ES-I3 (cell line): ENCODE results near the gene MSTN.
"Not testable (repeated sequence)": the region's sequence is repeated elsewhere in the genome, so short reads cannot be mapped to it uniquely, and the experiment has no call there.

Experiments
- H3K36me3 ChIP-seq: 2 replicates; pipeline ENCODE4 v1.6.1; 2013; ENCODE audit warnings: mild to moderate bottlenecking, low read length, control low read depth, moderate library complexity; ENCODE audit not compliant: insufficient read depth
- H3K4me1 ChIP-seq: 2 replicates; pipeline ENCODE4 v1.6.1; 2013; ENCODE audit warnings: mild to moderate bottlenecking, control low read depth, low read length; ENCODE audit not compliant: insufficient read depth
- H3K9ac ChIP-seq: 2 replicates; pipeline ENCODE4 v1.6.1; 2013; ENCODE audit warnings: low read depth, mild to moderate bottlenecking, low read length, moderate library complexity
- H3K9me3 ChIP-seq: 2 replicates; pipeline ENCODE4 v1.6.1; 2013; ENCODE audit warnings: mild to moderate bottlenecking, low read length, moderate library complexity; ENCODE audit not compliant: control insufficient read depth, insufficient read depth

The MSTN gene

DNA sequence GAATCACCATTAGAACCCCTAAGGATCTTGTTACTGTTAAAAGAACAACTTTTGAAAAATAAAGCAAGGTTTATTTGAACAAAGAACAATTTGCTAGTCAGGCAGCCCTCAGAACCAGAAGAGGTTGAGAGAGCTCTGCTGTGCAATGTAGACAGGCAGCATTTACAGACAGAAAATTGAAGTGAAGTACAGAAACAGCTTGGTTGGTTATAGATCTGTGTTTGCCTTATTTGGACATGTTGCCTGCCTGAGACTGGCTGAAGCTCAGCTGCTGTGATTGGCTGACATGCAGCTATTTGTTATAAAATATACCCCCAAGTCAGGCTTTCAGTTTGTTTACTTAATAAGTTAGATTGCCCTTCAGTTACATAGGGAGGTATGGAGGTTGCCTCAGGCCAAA is 12.5 kb downstream of the MSTN start:
- no peaks in the 10 kb centered on the region for H3K36me3 ChIP-seq
- no peaks in the 10 kb centered on the region for H3K9me3 ChIP-seq
- H3K9ac ChIP-seq, result no peak overlapping the region
- no peaks in the 10 kb centered on the region for H3K4me1 ChIP-seq

- Histone ChIP-seq H3K4me1 (no peaks in the 10 kb centered on the region), H3K9ac (no peak overlapping the region), H3K36me3 (no peaks in the 10 kb centered on the region), H3K9me3 (no peaks in the 10 kb centered on the region)
Measured at GRCh38 chr2:190044866-190045265, 17.7 kb downstream of the MSTN start.

DNA sequence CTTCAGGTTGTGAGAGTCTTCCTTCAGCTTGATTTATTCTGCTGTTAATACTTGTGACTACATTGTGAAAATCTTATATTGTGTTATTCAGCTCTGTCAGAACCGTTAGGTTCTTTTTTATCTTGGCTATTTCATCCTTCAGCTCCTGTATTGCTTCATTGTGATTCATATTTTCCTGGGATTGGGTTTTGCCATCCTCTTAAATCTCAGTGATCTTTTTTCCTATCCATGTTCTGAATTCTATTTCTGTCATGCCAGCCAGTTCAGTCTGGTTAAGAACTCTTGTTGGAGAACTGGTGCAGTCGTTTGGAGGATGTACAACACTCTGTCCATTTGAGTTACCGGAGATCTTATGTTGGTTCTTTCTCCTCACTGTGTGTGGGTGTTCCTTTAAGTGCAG is 19.1 kb downstream of the MSTN start:
- Histone ChIP-seq H3K4me1 (no peaks in the 10 kb centered on the region), H3K9me3 (no peaks in the 10 kb centered on the region), H3K9ac (no peak overlapping the region), H3K36me3 (no peaks in the 10 kb centered on the region)

DNA sequence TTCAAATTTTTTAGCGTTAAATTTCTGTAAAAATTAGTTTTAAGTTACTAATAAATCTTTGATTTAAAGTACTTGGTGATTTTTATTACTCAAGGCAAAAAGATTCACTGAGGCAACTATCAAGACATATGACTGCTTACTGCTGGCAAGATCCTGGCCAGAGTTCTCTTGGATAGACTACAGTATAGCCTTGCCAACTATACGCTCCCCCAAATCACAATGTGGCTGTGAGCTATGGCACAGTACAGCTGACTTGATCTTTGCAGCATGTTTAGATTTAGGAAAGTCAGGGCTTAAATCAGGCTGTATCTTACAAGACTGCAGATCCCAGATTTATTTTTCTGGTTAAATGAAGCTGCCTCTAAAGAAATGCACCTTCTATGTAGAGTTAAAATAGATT is 26.5 kb downstream of the MSTN start:
- Histone ChIP-seq H3K36me3 (no peaks in the 10 kb centered on the region), H3K9me3 (no peaks in the 10 kb centered on the region), H3K9ac (no peak overlapping the region), H3K4me1 (no peaks in the 10 kb centered on the region)

- not testable (repeated sequence) for H3K9me3 ChIP-seq, H3K4me1 ChIP-seq, H3K9ac ChIP-seq, H3K36me3 ChIP-seq
Measured at GRCh38 chr2:190034417-190034816, 28.1 kb downstream of the MSTN start.

GRCh38 chr2:190031969-190032618 is 30.4 kb downstream of the MSTN start:
- Histone ChIP-seq H3K4me1 (no peaks in the 10 kb centered on the region), H3K36me3 (no peaks in the 10 kb centered on the region), H3K9me3 (no peaks in the 10 kb centered on the region), H3K9ac (no peak overlapping the region)

DNA sequence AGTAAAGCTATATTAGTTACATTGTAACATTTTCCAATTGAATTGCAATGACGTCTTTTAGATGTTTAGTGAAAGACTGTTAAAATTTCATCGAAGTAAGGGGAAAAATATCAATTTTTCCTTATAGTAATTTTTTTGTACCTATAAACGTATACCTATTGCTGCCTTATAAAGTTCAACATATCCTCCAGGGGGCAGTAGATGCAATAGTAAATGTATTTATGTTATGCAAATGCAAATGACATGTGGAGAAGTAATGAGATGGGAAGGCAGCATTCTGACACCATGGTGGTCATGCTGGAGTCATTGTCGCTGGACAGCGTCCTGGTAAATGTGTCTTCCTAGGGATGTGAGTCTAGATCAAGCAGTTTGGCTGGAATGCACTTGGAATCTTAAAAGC is 38.7 kb downstream of the MSTN start:
- no peaks in the 10 kb centered on the region for H3K4me1 ChIP-seq

DNA sequence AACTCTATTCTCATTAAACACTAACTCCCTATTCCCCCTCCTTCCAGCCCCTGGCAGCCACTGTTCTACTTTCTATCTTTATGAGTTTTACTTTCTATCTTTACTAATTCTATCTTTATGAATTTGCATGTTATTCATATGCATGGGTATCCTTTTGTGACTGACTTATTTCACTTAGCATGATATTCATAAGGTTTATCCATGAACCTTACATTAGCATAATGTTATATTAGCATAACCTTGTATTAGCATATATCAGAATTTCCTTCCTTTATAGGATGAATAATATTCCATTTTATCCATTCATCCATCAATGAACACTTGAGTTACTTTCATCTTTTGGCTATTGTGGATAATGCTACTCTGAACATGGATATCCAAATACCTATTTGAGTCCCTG is 41.8 kb downstream of the MSTN start:
- H3K9ac ChIP-seq, result no peak overlapping the region
- no peaks in the 10 kb centered on the region for H3K36me3 ChIP-seq
- peaks cover 5% of the 10 kb centered on the region; the same call in 1 of the 2 replicates for H3K9me3 ChIP-seq
- no peaks in the 10 kb centered on the region for H3K4me1 ChIP-seq

More for the DNA sequence above, 38.7 kb downstream of the MSTN start:
- no peaks in the 10 kb centered on the region for H3K9me3 ChIP-seq
- no peak overlapping the region for H3K9ac ChIP-seq
- no peaks in the 10 kb centered on the region for H3K36me3 ChIP-seq

GRCh38 chr2:190017837-190018236 is 44.7 kb downstream of the MSTN start:
- peaks cover 5% of the 10 kb centered on the region; the same call in 1 of the 2 replicates for H3K9me3 ChIP-seq
- no peaks in the 10 kb centered on the region for H3K36me3 ChIP-seq
- no peak overlapping the region for H3K9ac ChIP-seq
- no peaks in the 10 kb centered on the region for H3K4me1 ChIP-seq

DNA sequence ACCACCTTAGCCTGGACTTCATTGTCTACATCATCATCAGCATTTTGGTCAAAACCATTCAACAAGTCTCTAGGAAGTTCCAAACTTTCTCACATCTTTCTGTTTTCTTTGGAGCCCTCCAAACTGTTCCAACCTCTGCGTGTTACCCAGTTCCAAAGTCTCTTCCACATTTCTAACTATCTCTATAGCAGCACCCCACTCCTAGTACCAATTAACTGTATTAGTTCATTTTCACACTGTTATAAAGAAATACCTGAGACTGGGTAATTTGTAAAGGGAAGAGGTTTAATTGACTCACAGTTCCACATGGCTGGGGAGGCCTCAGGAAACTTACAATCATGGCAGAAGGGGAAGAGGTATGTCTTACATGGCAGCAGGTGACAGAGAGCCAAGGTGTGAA is 46.6 kb downstream of the MSTN start:
- not testable (repeated sequence) for H3K4me1 ChIP-seq, H3K36me3 ChIP-seq, H3K9ac ChIP-seq, H3K9me3 ChIP-seq
